C1 segment of cervical spinal cord (tissue), 14 donors: ENCODE measurements around the gene HAPSTR1.

Source experiments
- DNase-seq, 14 donors: peaks; one replicate each; lab custom pipeline; 2025; lab: John Stamatoyannopoulos, UW

Gene HAPSTR1

DNA sequence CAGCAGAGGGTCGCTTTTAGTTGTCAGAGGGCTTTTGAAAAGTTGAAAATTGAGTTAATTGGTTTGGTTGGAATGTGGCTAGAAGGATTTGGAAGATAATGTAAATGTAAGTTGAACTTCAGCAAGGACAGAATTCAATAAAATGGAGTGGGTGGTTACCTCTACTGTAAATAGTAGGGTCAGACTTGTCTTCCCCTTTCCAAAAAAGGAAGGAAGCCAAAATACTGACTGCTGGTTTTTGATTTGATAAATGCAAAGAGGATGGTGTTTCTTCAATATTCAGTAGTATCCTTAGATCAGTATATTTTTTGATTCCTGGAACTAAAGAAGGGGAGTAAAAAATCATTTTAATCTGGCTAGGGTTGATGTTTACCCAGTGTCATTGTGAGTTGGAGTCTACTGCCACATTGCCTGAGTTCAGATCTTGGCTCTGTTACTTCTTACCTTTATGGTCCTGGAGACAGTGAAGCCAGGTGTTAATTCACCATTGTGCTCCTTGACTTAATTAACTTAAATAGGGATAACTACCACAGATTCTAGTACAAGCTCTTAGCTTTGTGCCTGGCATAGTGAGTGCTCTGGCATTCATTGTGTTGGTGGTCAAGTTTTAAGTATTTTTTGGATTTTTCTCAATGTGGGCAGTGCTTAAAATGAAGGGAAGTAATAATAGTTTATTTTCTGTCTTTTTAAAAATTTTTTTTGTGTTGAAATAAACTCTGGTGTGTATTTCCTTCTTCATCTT, 4.4 kb downstream of the HAPSTR1 start:
- no peak for DNase-seq

DNA sequence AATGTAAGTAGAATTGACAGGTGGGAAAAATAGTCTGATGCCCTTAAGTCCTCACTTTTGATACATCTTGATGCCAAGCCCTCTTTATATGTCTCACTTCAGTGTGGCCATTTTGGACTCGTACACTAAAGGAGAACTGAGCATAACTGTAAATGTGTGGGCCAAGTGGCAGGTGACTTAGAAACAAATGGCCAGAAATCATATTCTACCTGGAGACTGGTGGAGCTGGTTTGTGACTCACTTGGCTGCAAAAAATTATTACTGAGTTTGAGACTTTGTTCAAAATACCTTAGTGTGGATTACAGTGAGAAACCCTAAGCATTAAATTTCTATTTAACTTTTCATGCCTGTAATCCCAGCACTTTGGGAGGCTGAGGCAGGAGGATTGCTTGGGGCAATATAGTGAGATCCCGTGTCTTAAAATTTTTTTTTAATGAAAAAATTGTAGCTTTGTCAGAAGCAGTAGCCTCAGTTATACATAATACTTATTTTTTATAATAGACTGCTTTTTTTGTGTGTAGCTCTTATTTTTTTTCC, 5.0 kb downstream of the HAPSTR1 start:
- DNase-seq = no peak

DNA sequence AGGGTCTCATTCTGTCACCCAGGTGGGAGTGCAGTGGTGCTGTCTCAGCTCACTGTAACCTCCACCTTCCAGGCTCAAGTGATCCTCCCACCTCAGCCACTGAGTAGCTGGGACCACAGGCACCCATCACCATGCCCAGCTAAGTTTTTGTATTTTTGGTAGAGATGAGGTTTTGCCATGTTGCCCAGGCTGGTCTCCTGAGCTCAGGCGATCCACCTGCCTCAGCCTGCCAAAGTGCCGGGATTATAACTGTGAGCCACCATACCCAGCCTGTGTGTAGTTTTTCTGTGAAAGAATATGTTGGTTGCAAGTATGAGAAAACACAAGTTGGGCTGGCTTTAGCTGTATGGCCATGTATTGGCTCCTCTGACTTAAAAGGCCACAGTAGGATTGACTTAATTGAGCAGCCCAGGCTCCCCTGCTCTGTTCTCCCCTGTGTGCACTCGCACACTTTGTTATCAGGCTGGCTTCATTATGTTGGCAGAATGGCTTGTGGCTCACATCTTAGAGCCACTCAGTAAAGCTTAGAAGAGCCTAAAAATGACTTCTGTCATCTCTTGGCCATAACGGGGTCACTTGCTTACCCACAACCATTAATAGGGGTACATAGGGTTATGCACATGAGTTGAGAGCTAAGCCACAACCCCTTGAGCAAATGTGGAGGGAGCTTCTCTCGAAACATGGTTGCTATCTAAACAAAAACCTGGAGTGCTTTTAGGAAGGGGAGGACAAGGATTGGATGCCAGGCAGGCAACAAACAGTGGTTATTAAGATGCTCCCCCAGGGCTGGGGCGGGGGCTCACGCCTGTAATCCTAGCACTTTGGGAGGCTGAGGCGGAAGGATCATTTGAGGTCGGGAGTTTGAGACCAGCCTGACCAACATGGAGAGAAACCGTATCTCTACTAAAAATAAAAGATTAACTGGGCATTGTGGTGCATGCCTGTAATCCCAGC, 6.1 kb downstream of the HAPSTR1 start:
- no peak for DNase-seq

DNA sequence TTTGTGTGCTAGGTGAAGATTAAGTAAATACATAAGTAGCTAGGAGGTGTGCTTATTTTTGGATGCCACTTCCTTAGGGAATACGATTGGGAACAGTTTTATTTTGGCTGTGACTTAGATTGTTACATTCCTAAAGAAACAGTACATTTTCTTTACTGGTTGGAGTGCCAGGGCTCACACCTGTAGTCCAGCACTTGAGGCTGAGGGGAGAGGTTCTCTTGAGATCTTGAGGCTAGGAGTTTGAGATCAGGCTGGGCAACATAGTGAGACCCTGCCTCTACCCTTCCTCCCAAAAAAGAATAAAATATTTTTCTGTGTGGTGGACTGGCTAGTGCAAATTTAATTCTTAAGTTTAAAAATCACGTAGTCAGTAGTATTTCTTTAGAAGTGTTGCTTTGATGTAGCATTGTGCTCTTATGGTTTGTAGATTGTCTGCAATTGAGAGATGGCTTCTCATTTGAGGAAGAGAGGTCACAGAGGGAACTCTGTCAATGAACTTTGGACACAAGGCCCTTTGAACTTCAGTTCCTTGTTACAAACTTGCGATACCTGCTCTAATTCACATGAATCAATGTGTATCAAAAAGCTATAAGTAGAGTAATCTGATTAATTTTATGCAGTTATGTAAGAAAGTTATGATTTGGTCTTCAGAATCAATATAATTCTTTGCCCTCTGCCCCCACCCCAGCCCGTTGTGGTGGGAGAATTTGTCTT, 7.1 kb downstream of the HAPSTR1 start:
- DNase-seq = no peak

DNA sequence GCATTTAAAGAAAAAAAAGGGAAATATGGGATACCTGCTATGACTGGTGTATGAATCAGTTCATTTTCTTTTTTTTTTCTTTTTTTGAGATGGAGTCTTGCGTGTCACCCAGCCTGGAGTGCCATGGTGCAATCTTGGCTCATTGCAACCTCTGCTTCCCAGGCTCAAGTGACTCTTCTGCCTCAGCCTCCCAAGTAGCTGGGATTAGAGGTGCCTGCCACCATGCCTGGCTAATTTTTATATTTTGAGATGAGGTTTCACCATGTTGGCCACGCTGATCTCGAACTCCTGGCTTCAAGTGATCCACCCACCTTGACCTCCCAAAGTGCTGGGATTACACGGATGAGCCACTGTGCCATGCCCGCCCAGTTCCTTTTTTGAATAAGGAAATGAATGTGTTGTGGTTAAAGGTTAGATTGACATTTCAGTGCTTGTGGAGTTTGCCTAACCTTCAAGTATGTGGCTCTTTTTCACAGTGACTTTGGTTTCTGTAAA, 7.7 kb downstream of the HAPSTR1 start:
- no peak for DNase-seq

DNA sequence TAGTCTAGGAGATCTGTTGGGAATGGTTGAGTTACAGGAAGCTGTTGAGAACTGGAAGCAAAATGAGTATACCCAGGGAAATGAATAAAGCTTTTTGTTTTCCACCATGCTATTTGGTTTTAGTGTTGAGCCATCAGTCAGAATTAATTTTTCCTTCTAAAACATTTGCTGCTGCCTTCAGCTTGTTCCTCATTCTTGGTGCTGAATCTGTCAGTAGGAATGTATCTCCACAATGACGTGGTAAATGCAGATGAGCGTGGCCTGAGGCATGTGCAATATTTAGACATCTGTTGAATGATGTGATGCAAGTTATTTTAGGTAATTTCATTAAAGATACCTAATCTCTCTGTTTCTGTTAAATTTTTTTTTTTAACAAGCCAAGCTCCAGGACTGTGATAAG, 10.9 kb downstream of the HAPSTR1 start:
- DNase-seq = no peak

DNA sequence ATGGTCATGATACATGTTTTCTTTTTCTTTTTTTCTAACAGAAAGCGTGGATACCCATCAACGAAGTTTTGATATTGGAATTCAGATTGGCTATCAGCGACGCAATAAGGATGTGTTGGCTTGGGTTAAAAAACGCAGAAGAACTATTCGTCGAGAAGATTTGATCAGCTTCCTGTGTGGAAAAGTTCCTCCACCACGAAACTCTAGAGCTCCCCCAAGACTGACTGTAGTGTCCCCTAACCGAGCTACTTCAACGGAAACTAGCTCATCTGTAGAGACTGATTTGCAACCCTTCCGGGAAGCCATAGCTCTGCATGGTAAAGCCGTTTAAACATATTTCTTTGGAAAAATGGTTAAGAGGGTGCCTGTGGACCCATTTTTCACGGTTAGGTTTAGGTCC, 11.5 kb downstream of the HAPSTR1 start:
- DNase-seq = no peak

DNA sequence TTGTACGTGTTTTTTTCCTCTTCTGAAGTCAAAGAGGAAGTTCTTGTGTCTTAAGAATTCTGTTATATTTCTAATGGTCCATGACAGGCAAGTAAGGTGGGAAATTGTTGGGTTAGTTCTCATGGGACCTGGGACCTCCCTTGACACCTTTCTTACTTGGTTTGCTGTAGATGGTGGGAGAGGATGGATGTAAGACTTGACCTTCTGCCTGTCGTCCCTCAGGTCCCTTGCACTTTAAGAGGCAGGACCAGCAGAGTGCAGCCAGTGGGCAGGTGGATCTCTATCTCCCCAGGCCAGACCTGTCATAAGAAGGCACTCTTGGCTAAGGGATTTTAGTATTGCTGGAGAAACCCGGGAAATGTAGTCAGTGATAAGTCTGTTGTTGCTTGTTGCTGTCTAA, 12.1 kb downstream of the HAPSTR1 start:
- DNase-seq = no peak

DNA sequence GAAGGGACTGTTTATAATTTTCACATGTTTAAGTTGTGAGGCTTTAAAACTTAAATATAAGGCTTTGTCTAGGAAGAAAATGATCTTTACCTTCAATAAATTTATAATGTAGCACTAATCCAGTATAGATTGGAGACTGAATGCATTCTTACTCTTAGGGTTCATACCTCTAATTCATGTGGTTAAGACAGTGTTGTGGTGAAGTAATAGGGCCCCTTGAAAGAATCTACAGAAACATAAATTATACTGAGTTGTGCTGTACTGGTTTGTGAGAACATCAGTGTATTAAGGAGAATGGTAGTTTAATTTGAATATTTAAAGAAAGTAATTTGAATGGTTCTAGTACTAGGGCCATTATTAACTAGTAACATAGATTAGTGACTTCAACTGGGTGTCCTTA, 13.7 kb downstream of the HAPSTR1 start:
- no peak for DNase-seq

DNA sequence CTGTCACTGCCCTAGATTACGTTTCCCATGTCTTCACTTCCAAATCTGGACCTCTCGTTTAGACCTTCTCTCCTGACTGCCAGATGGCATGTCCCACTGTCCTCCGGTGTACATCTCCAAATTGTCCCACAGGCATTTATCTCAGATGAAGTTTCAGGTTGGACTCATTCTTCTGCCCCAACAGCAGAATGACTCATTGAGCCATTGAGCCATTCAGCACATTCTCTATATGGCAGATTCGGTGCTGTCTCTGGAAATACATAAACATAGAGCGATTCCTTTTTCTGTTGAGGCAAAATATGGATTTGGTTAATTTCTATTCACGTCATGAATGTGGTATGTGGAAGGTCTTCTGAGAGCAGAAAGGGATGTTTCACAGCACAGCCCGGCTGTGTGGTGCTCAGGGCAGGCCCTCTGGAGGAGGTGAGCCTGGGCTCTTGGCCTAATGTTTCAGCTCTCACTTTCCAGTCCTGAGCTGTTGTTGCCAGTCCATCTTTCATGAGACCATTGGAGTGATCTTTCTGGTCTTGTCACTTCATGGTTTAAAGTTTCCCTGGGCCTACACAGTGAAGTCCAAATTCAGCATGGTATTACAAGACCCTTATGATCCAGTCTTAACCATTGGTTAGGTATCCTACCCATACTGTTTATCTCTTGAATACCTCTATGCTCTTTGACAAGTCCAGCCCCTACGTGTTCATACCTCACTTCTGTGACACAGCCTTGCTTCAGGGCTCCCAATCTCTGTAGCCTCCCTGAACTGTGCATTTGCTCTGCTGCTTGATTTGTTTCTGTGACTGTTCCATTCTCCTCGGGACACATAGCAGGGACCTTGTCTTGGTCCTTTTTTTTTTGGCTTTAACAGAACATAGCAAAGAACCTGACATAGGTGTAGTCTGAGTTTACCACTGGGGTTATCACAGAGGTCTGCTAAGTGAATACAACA, 15.9 kb downstream of the HAPSTR1 start:
- DNase-seq = peak in 1 of 14 donors; percentile 7

DNA sequence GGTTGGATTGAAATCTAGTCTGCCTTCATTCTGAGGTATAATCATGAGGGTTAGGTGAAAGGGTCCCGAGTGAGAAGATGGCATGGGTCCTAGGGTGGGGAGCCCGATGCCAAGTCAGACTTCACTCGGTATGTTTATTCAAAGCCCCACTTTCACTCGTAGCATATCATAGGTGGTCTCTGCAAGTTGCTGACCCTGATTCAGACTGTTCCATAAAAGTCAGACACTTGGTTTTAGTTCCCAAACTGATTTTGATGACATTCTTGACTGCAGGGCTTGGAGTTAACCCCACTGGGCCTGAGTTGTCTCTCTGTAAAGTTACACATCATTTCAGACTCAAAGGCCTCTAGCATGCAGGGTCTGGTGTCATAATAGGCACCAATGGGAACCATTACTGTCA, 17.8 kb downstream of the HAPSTR1 start:
- DNase-seq = no peak

DNA sequence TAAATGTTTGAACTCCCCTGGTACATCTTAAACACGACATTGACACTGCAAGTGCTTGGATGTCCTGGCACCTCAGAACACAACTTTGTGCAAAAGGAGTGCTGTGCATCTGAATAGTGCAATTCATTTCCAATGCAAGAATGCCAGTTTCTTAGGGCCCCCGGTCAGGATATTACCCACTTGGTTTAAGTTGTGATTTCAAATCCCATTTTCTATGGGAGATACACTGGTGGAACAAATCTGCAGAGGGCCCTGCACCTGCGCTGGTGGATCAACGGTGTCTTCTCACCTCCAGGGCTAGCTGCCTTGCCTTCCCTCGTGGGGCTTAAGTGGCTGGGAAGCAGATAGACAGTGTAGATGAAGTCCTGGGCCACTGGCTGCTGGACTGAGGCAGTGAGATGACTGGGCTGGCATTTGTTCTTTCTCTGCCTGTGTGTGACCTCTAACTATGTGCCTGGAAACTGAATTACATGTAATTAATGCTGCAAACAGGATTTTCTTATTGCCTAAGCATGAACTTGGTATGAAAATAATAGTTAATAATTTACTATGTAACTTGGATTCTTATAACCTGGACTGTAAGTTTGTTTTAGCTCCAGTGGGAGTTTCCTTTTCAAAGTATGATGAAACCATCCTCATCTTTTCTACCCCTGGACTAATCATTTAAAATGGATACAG, 20.9 kb downstream of the HAPSTR1 start:
- no peak for DNase-seq

DNA sequence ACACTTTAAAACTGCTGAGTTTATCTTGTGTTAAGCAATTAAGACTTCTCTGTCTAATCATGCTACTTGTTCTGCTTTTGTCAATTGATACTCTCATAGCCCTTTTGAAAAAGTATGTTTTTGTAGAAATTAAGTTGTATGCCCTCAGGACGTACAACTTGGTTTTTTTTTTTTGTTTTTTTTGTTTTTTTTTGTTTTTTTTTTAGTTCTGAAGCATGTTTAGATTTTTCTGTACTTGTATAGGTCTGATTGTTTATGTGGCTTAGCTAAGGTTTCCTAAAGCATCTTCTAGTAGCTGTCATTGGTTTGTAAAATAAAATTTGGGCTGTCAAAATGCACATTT, 21.4 kb downstream of the HAPSTR1 start:
- DNase-seq = no peak

DNA sequence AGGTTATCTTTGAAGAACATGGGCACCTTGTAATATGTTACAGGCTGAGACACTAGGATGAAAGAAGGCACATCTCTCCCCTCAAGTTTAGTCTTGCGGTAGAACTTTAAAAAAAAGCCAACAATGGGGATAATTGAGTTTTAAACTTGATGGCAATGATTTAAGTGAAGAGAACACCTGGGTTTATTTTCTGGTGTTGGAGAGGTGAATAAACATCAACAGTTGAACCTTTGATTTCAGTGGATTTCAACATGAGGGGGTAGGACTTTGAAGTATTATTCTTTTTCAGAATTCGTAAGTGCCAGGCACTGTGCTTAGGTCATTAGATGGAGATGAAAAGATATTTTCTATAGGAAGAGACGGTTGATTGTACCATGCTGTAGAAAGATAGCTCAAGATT, 22.3 kb downstream of the HAPSTR1 start:
- DNase-seq = no peak

DNA sequence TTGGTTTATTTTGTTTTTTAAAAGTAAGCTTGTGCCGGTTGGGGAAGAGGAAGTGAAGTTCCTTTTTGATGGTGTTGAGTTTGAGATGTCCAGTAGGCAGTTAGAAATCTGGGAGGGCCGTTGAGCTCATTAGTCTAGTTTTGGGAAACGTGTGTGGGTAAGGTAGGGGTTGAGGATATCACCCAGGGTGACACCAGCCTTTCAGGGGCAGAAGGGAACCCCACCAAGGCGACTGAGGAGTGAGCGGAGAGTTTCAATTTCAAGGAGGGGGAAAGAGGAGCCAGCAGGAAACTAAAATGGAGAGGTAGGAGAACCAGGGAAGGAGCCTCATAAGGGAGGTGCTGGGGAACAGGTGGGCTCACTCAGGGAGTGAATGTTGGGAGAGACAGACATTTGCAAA, 22.7 kb downstream of the HAPSTR1 start:
- DNase-seq = no peak

DNA sequence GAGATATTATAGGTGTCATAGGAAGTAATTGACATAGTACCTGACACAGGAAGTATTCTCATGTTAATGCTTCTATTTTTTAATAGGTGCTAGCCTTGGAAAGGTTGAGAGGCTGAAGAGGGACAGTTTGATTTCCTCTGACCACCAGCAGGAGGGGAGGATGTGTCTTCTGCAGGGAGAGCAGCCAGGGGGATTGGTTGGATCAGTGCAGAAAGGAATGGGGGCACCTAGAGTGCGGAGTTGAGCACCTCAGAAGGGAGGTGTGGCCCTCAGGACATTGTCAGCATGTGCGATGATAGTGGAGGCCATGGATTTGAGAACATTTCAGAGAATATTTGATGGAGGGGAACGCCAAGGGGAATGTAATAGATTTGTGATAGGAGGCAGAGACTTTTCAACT, 23.4 kb downstream of the HAPSTR1 start:
- no peak for DNase-seq

DNA sequence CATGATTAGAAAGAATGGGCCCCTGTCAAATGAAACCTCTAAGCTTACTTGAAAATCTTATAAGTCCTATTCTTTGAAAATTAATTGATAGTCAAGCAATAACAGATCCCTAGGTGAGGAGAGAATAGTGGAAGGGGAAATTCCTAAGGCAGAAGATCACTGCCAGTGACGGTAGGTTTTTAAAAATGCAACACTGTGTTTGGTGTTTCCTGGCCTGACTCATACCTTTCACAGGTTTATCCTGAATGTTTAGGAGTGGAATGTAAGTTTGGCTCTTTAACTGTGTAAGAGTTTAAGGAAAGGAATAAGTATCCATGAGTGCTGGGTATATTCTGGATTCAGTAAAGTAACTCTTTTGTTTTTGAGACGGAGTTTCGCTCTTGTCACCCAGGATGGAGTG, 23.8 kb downstream of the HAPSTR1 start:
- DNase-seq = no peak

DNA sequence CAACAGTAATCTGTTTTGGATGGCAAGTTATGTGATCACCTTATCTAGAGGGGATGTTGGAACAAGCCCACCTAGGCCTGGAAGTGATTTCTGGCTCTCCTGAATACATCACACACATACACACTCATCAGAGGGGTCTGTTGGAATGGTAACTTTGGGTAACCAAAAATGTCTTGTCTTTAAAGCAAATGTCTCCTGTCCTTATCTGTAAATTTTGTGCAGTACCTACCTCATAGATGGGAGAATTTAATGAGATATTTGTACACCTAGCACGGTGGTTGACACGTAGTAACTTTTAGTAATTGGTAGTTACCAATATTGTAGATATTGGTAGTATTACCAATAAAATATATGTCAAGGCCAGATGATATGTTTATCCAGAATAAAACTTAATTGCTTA, 24.7 kb downstream of the HAPSTR1 start:
- DNase-seq = no peak

DNA sequence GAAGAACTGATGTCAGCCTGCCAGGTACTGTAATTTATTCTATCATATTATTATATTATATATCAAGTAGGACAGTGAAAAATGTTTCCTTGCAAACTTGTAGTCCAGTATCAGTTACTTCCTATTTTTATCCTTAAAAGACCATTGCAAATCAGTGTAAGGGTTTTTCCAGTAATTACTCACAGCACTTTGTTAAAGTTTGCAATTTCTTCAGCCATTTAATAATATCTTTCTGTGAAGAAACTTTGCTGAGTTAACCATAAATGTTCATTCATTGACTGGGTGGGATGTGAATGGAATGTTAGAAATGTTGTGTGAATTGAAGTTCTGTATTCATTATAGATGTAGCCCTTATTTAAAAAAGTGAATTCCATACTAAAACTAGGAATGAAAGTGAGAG, 26.7 kb downstream of the HAPSTR1 start:
- DNase-seq = no peak

DNA sequence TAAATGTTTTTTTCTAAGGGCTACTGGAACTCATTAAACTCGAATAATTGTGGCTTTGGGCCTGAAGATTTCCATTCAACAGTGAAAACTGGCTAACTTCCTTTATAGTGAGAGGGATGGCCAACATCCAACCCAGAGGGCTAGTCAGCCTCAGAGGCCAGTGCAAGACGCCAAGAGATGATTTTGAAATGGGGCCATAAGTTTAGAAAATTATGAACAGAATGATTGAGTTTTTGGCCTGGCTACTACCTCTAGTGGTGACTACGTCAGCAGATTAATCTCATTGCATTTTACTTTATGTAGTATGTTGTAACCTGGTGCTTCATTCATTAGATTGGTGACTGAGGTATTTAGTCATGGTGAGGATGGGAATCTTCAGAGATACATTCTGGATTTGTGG, 28.4 kb downstream of the HAPSTR1 start:
- DNase-seq = peak in 1 of 14 donors; percentile 28
